H9 (cell line): ENCODE measurements around the gene JAG2. TPM values are rescaled to one million over a fixed set of nuclear protein-coding genes. Genes with fewer than 3 reads are reported as not detected.

ENCODE experiments used
- DNase-seq: peaks from one replicate; pipeline ENCODE4 v3.0.0-alpha.2; 2017
- H2AFZ ChIP-seq: one replicate; pipeline ENCODE4 v1.6.1; 2013; ENCODE audit warnings: mild to moderate bottlenecking, low read length, control low read depth, moderate library complexity
- H2AK5ac ChIP-seq: 2 replicates; pipeline ENCODE4 v1.6.1; 2013; ENCODE audit warnings: low read length, control low read depth, mixed read lengths; ENCODE audit not compliant: insufficient read length
- H2BK120ac ChIP-seq: one replicate; pipeline ENCODE4 v1.6.1; 2013; ENCODE audit warnings: low read depth, mild to moderate bottlenecking, low read length, control low read depth, inconsistent platforms; ENCODE audit not compliant: poor library complexity, severe bottlenecking
- H2BK12ac ChIP-seq: 2 replicates; pipeline ENCODE4 v1.6.1; 2013; ENCODE audit warnings: low read length, control low read depth, mixed read lengths, low read depth; ENCODE audit not compliant: insufficient read length
- H2BK15ac ChIP-seq: 2 replicates; pipeline ENCODE4 v1.6.1; 2013; ENCODE audit warnings: low read depth, low read length, control low read depth
- H2BK20ac ChIP-seq: one replicate; pipeline ENCODE4 v1.6.1; 2013; ENCODE audit warnings: low read depth, mild to moderate bottlenecking, low read length, control low read depth, inconsistent platforms; ENCODE audit not compliant: poor library complexity, severe bottlenecking
- H2BK5ac ChIP-seq: 2 replicates; pipeline ENCODE4 v1.6.1; 2013; ENCODE audit warnings: low read length, control low read depth, mixed read lengths; ENCODE audit not compliant: insufficient read length
- H3K14ac ChIP-seq: 2 replicates; pipeline ENCODE4 v1.6.1; 2013; ENCODE audit warnings: low read length, control low read depth; ENCODE audit not compliant: insufficient read depth
- H3K18ac ChIP-seq: 2 replicates; pipeline ENCODE4 v1.6.1; 2013; ENCODE audit warnings: low read depth, mild to moderate bottlenecking, mixed read lengths, low read length, control low read depth; ENCODE audit not compliant: insufficient read length
- H3K23ac ChIP-seq: 2 replicates; pipeline ENCODE4 v1.6.1; 2013; ENCODE audit warnings: low read length, control low read depth, mixed read lengths, low read depth; ENCODE audit not compliant: insufficient read length
- H3K23me2 ChIP-seq: 2 replicates; pipeline ENCODE4 v1.6.1; 2013; ENCODE audit warnings: low read depth, mild to moderate bottlenecking, mixed read lengths, low read length, control low read depth; ENCODE audit not compliant: insufficient read length, poor library complexity, severe bottlenecking
- H3K27ac ChIP-seq: 2 replicates; pipeline ENCODE4 v1.5.1; 2013; ENCODE audit warnings: low read length, control low read depth, mixed read lengths, low read depth; ENCODE audit not compliant: insufficient read length
- H3K27me3 ChIP-seq: 2 replicates; pipeline ENCODE4 v1.6.1; 2013; ENCODE audit warnings: low read length, control low read depth, inconsistent platforms; ENCODE audit not compliant: insufficient read depth
- H3K4ac ChIP-seq: 2 replicates; pipeline ENCODE4 v1.6.1; 2013; ENCODE audit warnings: low read depth, mild to moderate bottlenecking, control low read depth, inconsistent platforms, low read length, moderate library complexity
- H3K4me1 ChIP-seq: 2 replicates; pipeline ENCODE4 v1.6.1; 2013; ENCODE audit warnings: low read length, control low read depth, inconsistent platforms; ENCODE audit not compliant: insufficient read depth
- H3K4me2 ChIP-seq: 2 replicates; pipeline ENCODE4 v1.6.1; 2013; ENCODE audit warnings: low read length, control low read depth, mixed read lengths; ENCODE audit not compliant: insufficient read length, insufficient read depth
- H3K56ac ChIP-seq: 2 replicates; pipeline ENCODE4 v1.6.1; 2013; ENCODE audit warnings: low read depth, mild to moderate bottlenecking, mixed read lengths, low read length, control low read depth; ENCODE audit not compliant: insufficient read length
- H3K79me1 ChIP-seq: 2 replicates; pipeline ENCODE4 v1.6.1; 2013; ENCODE audit warnings: low read depth, mild to moderate bottlenecking, moderate library complexity, low read length, control low read depth, inconsistent platforms; ENCODE audit not compliant: insufficient read depth, poor library complexity, severe bottlenecking
- H3K79me2 ChIP-seq: 2 replicates; pipeline ENCODE4 v1.6.1; 2013; ENCODE audit warnings: low read length, control low read depth, inconsistent platforms; ENCODE audit not compliant: insufficient read depth
- H3K9ac ChIP-seq: 2 replicates; pipeline ENCODE4 v1.6.1; 2013; ENCODE audit warnings: low read length, control low read depth, mixed read lengths; ENCODE audit not compliant: insufficient read length; ENCODE audit errors: extremely low read depth
- H3K9me3 ChIP-seq: one replicate; pipeline ENCODE4 v1.6.1; 2013; ENCODE audit warnings: low read depth, low read length, inconsistent platforms; ENCODE audit not compliant: control insufficient read depth
- H3T11ph ChIP-seq: one replicate; pipeline ENCODE4 v1.6.1; 2013; ENCODE audit warnings: mild to moderate bottlenecking, low read length, control low read depth, inconsistent platforms
- H4K20me1 ChIP-seq: one replicate; pipeline ENCODE4 v1.6.1; 2013; ENCODE audit not compliant: control insufficient read depth, insufficient read length, insufficient read depth
- H4K5ac ChIP-seq: 2 replicates; pipeline ENCODE4 v1.6.1; 2013; ENCODE audit warnings: low read depth, mild to moderate bottlenecking, mixed read lengths, low read length, control low read depth; ENCODE audit not compliant: insufficient read length
- H4K8ac ChIP-seq: replicated peaks from 2 replicates; pipeline ENCODE4 v1.6.1; 2013; ENCODE audit warnings: low read length, control low read depth, mixed read lengths, low read depth; ENCODE audit not compliant: insufficient read length
- H4K91ac ChIP-seq: 2 replicates; pipeline ENCODE4 v1.6.1; 2013; ENCODE audit warnings: low read depth, mild to moderate bottlenecking, moderate library complexity, mixed read lengths, low read length, control low read depth; ENCODE audit not compliant: insufficient read length
- H3K27ac Mint-ChIP-seq, 3 experiments: 2 replicates in 2 of 3; 3 replicates in 1 of 3; pipeline ENCODE4 v1.8.0; 2020 to 2021; ENCODE audit warnings: mixed read lengths in 3 of 3, mild to moderate bottlenecking in 1 of 3, moderate library complexity in 1 of 3
- H3K27me3 Mint-ChIP-seq: 2 replicates; pipeline ENCODE4 v1.8.0; 2021; ENCODE audit warnings: low read depth, mild to moderate bottlenecking, moderate library complexity, mixed read lengths
- H3K36me3 Mint-ChIP-seq, 3 experiments: 2 replicates in 2 of 3; 3 replicates in 1 of 3; pipeline ENCODE4 v1.8.0; 2020 to 2021; ENCODE audit warnings: low read depth in 3 of 3, mixed read lengths in 3 of 3; ENCODE audit not compliant: insufficient read depth in 1 of 3
- H3K4me1 Mint-ChIP-seq, 2 experiments: 2 replicates each; pipeline ENCODE4 v1.8.0; 2020; ENCODE audit warnings: mixed read lengths in 2 of 2
- H3K4me3 Mint-ChIP-seq, 2 experiments: 2 replicates in 1 of 2; 3 replicates in 1 of 2; pipeline ENCODE4 v1.8.0; 2020 to 2021; ENCODE audit warnings: mild to moderate bottlenecking in 2 of 2, mixed read lengths in 2 of 2, moderate library complexity in 1 of 2
- H3K9me3 Mint-ChIP-seq, 2 experiments: 2 replicates in 1 of 2; 3 replicates in 1 of 2; pipeline ENCODE4 v1.8.0; 2020; ENCODE audit warnings: mild to moderate bottlenecking in 2 of 2, mixed read lengths in 2 of 2, moderate library complexity in 1 of 2
- CTCF ChIP-seq: fragments of 200-600 bp; sonication (generic); conservative IDR thresholded peaks from 3 replicates; pipeline ENCODE4 v1.8.0; 2021; ENCODE audit warnings: antibody characterized with exemption, mild to moderate bottlenecking
- WGBS: extraction: QIAGEN DNeasy Blood & Tissue Kit; methylation state at CpG from one replicate; pipeline ENCODE4 v1.1.7; 2013; ENCODE audit warnings: missing lambda C conversion rate, low lambda C conversion rate, mixed read lengths; ENCODE audit not compliant: insufficient read length; ENCODE audit errors: extremely low coverage; 5-methylcytosine and 5-hydroxymethylcytosine counted together
- total RNA-seq: library from RNA; stranded (reverse); gene quantifications from 2 replicates; pipeline ENCODE4 v1.2.1, GENCODE V29; 2021

The JAG2 gene
- total RNA-seq, 1 experiment from 2014 or later = 11.4 TPM

DNA sequence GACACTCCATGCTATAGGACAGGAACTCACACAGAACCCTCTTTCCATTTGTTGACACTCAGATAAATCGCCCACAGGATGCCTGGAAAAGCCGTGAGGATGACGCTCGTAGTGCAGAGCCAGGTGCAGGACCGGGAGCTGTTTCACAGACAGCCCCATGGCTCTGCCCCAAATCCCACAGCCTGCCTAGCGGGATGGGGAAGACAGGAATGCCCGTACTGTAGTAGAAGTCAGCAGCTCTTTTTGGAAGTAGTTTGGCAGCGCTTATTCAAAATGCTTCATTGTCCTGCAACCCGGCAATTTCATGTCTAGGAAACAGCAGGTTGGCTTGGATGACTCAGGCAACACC lies 41.6 kb downstream of the JAG2 start:
- no peak overlapping the region for H2BK120ac ChIP-seq
- no peak overlapping the region for H3K18ac ChIP-seq
- no peak overlapping the region for H4K8ac ChIP-seq
- no peak overlapping the region for H2BK5ac ChIP-seq
- no peaks in the 10 kb centered on the region for H3K79me1 ChIP-seq
- no peak overlapping the region for H4K91ac ChIP-seq
- no peaks in the 10 kb centered on the region for H3K27me3 ChIP-seq
- H4K5ac ChIP-seq = no peak overlapping the region
- H3K27ac Mint-ChIP-seq = no peak overlapping the region
- H4K20me1 ChIP-seq = no peaks in the 10 kb centered on the region
- H3K4ac ChIP-seq = no peak overlapping the region
- peaks cover 0 to 2% (median 0%) of the 10 kb centered on the region in 3 experiments; a peak in 3 of 7 replicates for H3K36me3 Mint-ChIP-seq
- H3K4me3 Mint-ChIP-seq = no peak overlapping the region
- no peak overlapping the region for H3K56ac ChIP-seq
- H3K4me1 ChIP-seq = no peaks in the 10 kb centered on the region
- H3K27me3 Mint-ChIP-seq = peaks cover 56% of the 10 kb centered on the region
- peaks cover 0 to 10% of the 10 kb centered on the region in 2 experiments; a peak in 2 of 4 replicates for H3K4me1 Mint-ChIP-seq
- H3K23ac ChIP-seq = no peak overlapping the region
- no peak overlapping the region for H3K27ac ChIP-seq
- no peak overlapping the region for H2BK15ac ChIP-seq
- no peak overlapping the region for H2BK12ac ChIP-seq
- no peak overlapping the region for H3K9ac ChIP-seq
- TF ChIP-seq CTCF = no peak
- H3K4me2 ChIP-seq = no peak overlapping the region
- no peak overlapping the region for H2AK5ac ChIP-seq
- WGBS = no CpG with 5 or more reads among the region's 9 CpGs
- no peaks in the 10 kb centered on the region for H3K79me2 ChIP-seq
- H2BK20ac ChIP-seq = no peak overlapping the region
- H3T11ph ChIP-seq = no peak overlapping the region
- no peak overlapping the region for H3K14ac ChIP-seq
- H3K23me2 ChIP-seq = no peaks in the 10 kb centered on the region
- peaks cover 4% of the 10 kb centered on the region for H3K9me3 ChIP-seq
- H3K9me3 Mint-ChIP-seq = peaks cover 6 to 20% of the 10 kb centered on the region in 2 experiments; a peak in 4 of 5 replicates
- H2AFZ ChIP-seq = no peak overlapping the region
- DNase-seq = no peak
